Activated CD4-positive, alpha-beta T cell treated with anti-CD3 and anti-CD28 coated beads, Interleukin-2, amount 50 U/mL, for 4 hours (primary cell): ENCODE results near the gene ZNF397.
A peak's percentile ranks its signal among the peaks of the same experiment; 100 is the strongest.
"Not testable (repeated sequence)": the region's sequence is repeated elsewhere in the genome, so short reads cannot be mapped to it uniquely, and the experiment has no call there.

Experiments
- DNase-seq, 2 experiments: peaks; one replicate each; pipeline ENCODE4 v3.0.0-alpha.2; 2020

ZNF397 gene

GRCh38 chr18:35240664-35241447 lies at the start of gene ZNF397:
Gene ZNF397 (plus strand): TSS chr18:35241034. CDS start chr18:35242471, 1,437 bp downstream.
- peak; percentile 93 to 95 for DNase-seq

DNA sequence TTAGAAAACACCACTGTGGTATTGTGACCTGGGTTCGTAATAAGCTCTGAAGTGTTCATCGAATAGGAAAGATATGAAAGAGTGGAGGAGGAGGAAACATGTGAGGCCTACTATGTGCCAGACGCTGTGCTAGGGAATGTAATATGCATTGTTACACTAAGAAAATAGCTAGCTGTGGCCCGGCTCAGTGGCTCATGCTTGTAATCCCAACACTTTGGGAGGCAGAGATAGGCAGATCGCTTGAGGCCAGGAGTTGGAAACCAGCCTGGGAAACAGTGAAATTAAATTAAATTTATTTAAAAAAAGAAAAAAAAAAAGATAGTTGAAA lies 49.2 kb upstream of the ZNF397 start:
- DNase-seq, result no peak

GRCh38 chr18:35192415-35192814 lies 48.4 kb upstream of the ZNF397 start:
- no peak for DNase-seq

DNA sequence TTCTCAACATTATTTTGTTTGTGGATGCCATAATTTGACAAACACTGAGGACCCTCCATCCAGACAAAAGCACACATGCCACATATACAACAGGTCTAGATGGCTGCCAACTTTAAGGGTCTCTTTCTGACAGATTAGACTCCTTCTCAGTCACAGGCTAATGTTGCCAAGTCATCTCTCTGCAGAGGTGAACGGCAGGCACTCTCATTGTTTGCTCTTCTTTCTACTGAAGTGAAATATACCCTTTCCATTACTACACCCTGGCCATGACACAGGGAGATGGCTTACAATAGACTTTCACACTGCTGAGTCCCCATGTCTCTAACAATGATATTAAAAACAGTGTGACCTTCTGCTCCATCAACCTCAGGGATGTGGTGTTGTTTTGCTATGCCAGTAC lies 47.5 kb upstream of the ZNF397 start:
- no peak for DNase-seq

- no peak for DNase-seq
Observed at GRCh38 chr18:35197296-35197695, 43.5 kb upstream of the ZNF397 start.

GRCh38 chr18:35201256-35201931 lies 39.4 kb upstream of the ZNF397 start:
- no peak for DNase-seq

DNA sequence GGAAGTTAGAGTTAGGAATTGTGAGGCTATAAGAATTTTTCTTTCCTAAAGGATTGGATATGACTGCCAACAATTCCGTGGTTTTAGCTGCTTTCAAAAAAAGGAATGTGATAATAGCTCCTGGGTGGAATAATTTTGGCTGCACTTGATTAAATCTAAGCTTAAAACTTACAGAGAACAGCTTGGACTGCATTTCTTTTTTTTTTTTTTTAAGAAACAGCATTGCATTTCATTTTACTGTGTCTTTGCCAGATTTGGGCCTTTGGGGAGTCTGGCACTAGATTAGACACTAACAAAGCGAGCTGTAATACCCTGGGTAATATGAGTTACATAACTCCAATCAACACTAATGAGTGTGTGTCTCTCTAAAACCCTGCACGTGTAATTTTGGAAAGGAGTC lies 37.8 kb upstream of the ZNF397 start:
- DNase-seq, result no peak

- DNase-seq, result no peak
Observed at GRCh38 chr18:35205199-35205712, 35.6 kb upstream of the ZNF397 start.

DNA sequence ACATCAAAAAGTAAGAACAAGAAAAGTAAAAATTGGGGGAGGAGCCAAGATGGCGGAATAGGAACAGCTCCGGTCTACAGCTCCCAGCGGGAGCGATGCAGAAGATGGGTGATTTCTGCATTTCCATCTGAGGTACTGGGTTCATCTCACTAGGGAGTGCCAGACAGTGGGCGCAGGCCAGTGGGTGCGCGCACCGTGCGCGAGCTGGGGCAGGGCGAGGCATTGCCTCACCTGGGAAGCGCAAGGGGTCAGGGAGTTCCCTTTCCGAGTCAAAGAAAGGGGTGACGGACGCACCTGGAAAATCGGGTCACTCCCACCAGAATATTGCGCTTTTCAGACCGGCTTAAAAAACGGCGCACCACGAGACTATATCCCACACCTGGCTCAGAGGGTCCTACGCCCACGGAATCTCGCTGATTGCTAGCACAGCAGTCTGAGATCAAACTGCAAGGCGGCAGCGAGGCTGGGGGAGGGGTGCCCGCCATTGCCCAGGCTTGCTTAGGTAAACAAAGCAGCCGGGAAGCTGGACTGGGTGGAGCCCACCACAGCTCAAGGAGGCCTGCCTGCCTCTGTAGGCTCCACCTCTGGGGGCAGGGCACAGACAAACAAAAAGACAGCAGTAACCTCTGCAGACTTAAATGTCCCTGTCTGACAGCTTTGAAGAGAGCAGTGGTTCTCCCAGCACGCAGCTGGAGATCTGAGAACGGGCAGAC lies 34.9 kb upstream of the ZNF397 start:
- DNase-seq, result not testable (repeated sequence)

DNA sequence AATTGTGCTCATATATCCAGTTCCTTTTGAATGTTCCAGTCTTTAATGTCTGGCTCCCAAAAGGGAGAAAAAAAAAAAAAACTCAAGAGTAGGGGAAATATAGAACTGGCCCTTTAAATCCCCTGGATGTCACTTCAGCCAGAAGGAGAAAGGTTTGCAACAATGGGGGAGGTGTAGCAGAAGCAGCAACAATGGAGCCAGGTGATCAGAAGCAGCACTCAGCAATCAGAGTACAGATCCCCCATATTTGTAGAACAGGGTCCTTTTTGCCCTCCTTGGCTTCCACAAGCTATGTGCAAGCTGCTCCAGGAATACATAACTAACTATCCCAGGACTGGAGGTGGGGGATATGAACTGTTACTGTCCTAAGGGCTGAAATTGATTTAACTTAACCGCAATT lies 25.8 kb upstream of the ZNF397 start:
- no peak for DNase-seq

- not testable (repeated sequence) for DNase-seq
Observed at GRCh38 chr18:35216611-35217010, 24.2 kb upstream of the ZNF397 start.

- DNase-seq, result not testable (repeated sequence)
Observed at GRCh38 chr18:35219331-35219730, 21.5 kb upstream of the ZNF397 start.

- no peak for DNase-seq
Observed at GRCh38 chr18:35220424-35220823, 20.4 kb upstream of the ZNF397 start.

GRCh38 chr18:35223797-35224196 lies 17.0 kb upstream of the ZNF397 start:
- DNase-seq, result no peak

DNA sequence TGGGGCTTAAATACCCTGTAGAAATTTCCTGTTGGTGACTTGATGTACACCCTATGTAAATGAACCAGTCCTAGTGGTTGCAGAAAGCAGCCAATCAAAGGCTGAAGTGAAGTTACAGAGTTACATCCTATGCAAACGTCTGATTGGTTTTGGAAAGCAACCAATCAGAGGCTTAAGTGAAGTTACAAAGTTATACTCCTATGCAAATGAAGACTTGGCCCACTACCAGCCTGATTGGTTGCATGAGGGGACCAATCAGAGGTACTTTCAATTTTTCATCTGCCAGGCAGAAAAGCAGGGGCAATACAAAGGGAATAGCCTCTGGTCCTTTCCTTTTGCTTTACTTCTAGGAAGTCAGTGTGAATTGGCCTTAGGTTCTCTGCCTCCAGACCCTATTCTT lies 13.6 kb upstream of the ZNF397 start:
- DNase-seq, result no peak

DNA sequence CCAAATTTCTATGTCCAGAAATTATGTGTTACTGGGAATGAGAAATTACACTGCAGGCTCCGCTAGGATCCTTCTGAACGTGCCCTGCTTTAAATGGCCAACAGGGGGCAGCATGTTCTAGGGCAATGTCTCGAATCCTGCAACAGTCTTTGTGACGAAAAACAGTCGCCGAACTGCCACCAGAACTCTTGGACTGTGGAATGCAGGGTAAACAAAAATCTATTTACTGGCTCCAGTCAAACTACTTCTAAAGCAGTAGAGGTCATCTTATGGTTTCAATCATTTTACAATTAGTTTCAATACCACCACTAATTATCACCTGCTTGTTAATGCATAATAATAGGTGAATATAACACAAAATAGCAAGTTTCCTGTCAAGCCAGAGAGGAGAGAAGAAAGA lies 9.8 kb upstream of the ZNF397 start:
- peak; percentile 71 to 75 for DNase-seq

DNA sequence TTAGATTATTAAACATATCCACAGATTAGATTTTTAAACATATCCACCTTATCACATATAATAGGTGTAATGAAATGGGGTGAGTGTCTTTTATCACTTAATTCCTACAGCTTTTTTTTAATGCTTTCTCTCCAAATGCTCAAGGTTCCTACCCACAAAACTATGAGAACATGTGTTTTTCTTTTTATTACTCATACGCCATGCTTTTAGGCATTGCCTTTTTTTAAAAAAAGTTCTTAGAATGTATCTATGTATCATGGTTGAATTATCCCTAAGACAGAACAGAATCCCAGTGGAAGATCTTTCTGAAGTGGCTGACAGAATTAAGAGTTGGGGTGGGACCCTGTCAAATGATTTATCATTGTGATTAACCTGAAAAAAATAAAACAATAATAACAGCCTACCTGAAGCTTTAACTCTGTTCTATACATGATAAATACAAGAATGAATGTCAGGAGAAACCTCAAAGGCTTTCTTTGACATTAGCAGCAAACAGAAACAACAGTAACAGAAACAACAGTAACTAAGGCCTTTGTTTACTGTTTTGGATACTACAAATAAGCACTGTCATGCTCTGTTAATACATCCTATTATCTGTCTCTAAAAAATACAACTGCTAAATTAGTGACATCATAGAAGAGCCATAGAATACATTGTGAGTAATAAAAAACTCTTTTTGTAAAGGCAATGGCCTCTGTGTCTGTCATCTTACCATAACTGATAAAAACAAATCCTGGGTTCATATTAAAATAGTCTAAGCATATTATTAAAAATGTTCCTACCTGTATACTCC lies 4.1 kb upstream of the ZNF397 start:
- DNase-seq, result no peak

DNA sequence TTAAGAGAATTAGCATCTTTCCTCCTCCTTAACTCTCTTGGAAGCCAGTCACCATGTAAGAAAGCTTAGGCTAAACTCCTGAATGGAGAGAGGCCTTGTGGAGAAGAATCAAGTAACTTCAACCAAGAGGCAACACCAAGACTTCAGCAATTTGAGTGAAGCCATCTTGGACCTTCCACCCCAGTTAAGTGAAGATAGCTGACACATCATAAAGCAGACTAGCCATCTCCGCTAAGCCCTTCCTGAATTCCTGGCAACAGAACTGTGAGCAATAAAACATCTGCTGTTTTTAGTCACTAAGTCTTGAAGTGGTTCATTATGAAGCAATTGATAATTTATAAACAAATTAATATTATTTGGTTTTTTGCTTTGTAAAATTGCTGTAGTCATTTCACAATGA lies 1.5 kb upstream of the ZNF397 start:
- DNase-seq, result no peak

DNA sequence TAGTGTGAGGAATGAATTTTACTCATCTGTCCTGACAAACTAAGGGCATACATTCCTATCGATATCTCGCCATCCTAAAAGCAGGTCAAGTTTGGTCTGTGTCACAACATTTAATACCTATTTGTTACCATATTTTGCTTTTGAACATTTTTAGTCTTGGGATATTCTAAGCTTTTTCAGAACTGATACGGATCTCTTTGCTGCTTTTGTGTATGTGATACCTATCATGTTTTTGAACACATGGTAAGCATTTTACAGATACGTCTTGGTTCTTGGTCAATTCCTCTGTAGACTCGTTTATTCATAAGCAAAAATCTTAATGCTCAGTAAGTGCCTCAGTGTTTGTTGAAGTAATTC lies 592 bp downstream of the ZNF397 start:
- DNase-seq, result no peak

DNA sequence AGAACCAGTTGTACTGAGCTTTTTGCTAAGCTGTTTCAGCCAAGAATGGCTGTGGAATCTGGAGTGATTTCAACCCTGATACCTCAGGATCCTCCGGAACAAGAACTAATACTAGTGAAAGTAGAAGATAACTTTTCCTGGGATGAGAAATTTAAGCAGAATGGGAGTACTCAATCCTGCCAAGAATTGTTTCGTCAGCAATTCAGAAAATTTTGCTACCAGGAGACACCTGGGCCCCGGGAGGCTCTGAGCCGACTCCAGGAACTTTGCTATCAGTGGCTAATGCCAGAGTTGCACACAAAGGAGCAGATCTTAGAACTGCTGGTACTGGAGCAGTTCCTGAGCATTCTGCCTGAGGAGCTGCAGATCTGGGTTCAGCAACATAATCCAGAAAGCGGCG lies 1.6 kb downstream of the ZNF397 start:
- no peak for DNase-seq

- DNase-seq, result no peak
Observed at GRCh38 chr18:35244671-35245070, 3.8 kb downstream of the ZNF397 start.

GRCh38 chr18:35245719-35246317 lies 5.0 kb downstream of the ZNF397 start:
- no peak for DNase-seq

GRCh38 chr18:35246831-35247230 lies 6.0 kb downstream of the ZNF397 start:
- DNase-seq, result no peak
